ENCODE results near the gene PPARG. TPM values are rescaled to one million over a fixed set of nuclear protein-coding genes. Genes with fewer than 3 reads are reported as not detected.

Gene PPARG
- total RNA-seq, 6 donors from 2014 or later = 39.8 to 93.9 (median 52.7) TPM

DNA sequence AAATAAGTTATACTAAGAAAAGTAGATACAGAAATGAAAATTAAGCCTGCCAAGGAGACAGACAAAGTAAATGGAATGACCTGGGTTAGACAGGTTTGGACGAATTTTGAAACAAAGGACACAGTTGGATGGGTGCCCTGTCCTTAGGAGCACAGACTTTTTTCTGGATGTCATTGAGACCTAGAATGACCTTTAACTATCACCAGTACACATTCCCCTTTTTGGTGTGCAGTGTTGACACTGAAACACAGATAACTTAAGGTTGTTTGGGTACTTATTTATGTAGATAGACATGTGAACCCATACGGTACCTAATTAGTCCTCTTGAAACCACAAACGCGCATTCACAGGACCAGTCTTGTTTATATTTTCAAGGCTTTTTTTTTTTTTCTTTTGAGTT is 86.7 kb downstream of the PPARG start:
- 80% methylated on average over 4 of the region's 4 CpGs for WGBS, 2 donors
- no peak for ATAC-seq (ENCODE audit: low FRiP score in 2 of 2)
- no peak overlapping the region for H3K27ac ChIP-seq

GRCh38 chr3:12379640-12380429 is 91.0 kb downstream of the PPARG start:
- 60 to 78% methylated on average over 5 of the region's 5 CpGs for WGBS, 2 donors
- no peak for TF ChIP-seq EP300 (IDR thresholded peaks at IDR 0.05)
- TF ChIP-seq POLR2AphosphoS5 (IDR thresholded peaks at IDR 0.05) = no peak
- TF ChIP-seq, protein P1, sequence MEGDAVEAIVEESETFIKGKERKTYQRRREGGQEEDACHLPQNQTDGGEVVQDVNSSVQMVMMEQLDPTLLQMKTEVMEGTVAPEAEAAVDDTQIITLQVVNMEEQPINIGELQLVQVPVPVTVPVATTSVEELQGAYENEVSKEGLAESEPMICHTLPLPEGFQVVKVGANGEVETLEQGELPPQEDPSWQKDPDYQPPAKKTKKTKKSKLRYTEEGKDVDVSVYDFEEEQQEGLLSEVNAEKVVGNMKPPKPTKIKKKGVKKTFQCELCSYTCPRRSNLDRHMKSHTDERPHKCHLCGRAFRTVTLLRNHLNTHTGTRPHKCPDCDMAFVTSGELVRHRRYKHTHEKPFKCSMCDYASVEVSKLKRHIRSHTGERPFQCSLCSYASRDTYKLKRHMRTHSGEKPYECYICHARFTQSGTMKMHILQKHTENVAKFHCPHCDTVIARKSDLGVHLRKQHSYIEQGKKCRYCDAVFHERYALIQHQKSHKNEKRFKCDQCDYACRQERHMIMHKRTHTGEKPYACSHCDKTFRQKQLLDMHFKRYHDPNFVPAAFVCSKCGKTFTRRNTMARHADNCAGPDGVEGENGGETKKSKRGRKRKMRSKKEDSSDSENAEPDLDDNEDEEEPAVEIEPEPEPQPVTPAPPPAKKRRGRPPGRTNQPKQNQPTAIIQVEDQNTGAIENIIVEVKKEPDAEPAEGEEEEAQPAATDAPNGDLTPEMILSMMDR (IDR thresholded peaks at IDR 0.05) = no peak
- no peak for TF ChIP-seq POLR2A (IDR thresholded peaks at IDR 0.05)
- no peaks in the 10 kb centered on the region for H3K27me3 ChIP-seq
- peaks cover 0 to 8% (median 5%) of the 10 kb centered on the region in 4 donors for H3K4me1 ChIP-seq
- H3K27ac ChIP-seq = no peak overlapping the region
- no peaks in the 10 kb centered on the region for H3K36me3 ChIP-seq
- ATAC-seq (ENCODE audit: low FRiP score in 2 of 2) (no peak), DNase-seq (no peak)
- no peaks in the 10 kb centered on the region for H3K9me3 ChIP-seq
- H3K4me3 ChIP-seq = no peak overlapping the region

More for the DNA sequence above, 86.7 kb downstream of the PPARG start:
- H3K9me3 ChIP-seq = no peaks in the 10 kb centered on the region
- no peaks in the 10 kb centered on the region for H3K36me3 ChIP-seq
- no peaks in the 10 kb centered on the region for H3K27me3 ChIP-seq
- no peak for TF ChIP-seq POLR2A (IDR thresholded peaks at IDR 0.05)
- TF ChIP-seq POLR2AphosphoS5 (IDR thresholded peaks at IDR 0.05) = no peak
- no peak for TF ChIP-seq EP300 (IDR thresholded peaks at IDR 0.05)
- TF ChIP-seq, protein P1 (IDR thresholded peaks at IDR 0.05) = no peak
- no peak overlapping the region for H3K4me3 ChIP-seq
- no peak for DNase-seq
- H3K4me1 ChIP-seq = peaks cover 0 to 11% (median 5%) of the 10 kb centered on the region in 4 donors

DNA sequence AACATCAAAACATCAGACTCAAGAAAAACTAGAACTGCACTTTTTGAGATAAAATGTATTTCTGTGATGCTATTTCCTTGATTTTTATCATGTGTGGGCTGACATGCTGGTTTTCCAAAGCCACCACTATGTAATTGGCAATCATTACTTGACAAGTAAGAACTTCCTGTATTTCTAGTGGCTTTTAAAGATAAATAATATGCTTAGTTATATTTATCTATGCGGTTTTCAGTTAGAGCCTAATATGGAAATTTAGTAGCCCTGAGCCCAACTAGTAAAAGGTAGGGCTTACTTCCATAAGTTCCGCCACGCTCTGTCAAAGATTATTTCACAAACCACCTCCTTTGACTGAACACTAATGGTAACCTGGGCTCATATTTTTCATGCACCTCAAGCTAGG is 91.6 kb downstream of the PPARG start:
- H3K27ac ChIP-seq = no peak overlapping the region
- no peaks in the 10 kb centered on the region for H3K27me3 ChIP-seq
- 55 to 65% methylated on average over 3 of the region's 3 CpGs for WGBS, 2 donors
- no peaks in the 10 kb centered on the region for H3K9me3 ChIP-seq
- TF ChIP-seq, protein P1 (IDR thresholded peaks at IDR 0.05) = no peak
- TF ChIP-seq POLR2AphosphoS5 (IDR thresholded peaks at IDR 0.05) (no peak), EP300 (IDR thresholded peaks at IDR 0.05) (no peak), POLR2A (IDR thresholded peaks at IDR 0.05) (no peak)
- DNase-seq = no peak
- H3K36me3 ChIP-seq = no peaks in the 10 kb centered on the region
- ATAC-seq (ENCODE audit: low FRiP score in 2 of 2) = no peak
- H3K4me1 ChIP-seq = peaks cover 0 to 8% (median 5%) of the 10 kb centered on the region in 4 donors
- no peak overlapping the region for H3K4me3 ChIP-seq

GRCh38 chr3:12381199-12381598 is 92.3 kb downstream of the PPARG start:
- 97 to 100% methylated on average over 1 of the region's 1 CpG for WGBS, 2 donors
- TF ChIP-seq POLR2AphosphoS5 (IDR thresholded peaks at IDR 0.05) (no peak), EP300 (IDR thresholded peaks at IDR 0.05) (no peak), POLR2A (IDR thresholded peaks at IDR 0.05) (no peak)
- TF ChIP-seq, protein P1 (IDR thresholded peaks at IDR 0.05) = no peak
- Histone ChIP-seq H3K27ac (no peak overlapping the region), H3K27me3 (no peaks in the 10 kb centered on the region), H3K9me3 (no peaks in the 10 kb centered on the region), H3K36me3 (no peaks in the 10 kb centered on the region), H3K4me1 (peaks cover 0 to 8% (median 5%) of the 10 kb centered on the region in 4 donors), H3K4me3 (no peak overlapping the region)
- no peak for ATAC-seq (ENCODE audit: low FRiP score in 2 of 2)
- DNase-seq = no peak

DNA sequence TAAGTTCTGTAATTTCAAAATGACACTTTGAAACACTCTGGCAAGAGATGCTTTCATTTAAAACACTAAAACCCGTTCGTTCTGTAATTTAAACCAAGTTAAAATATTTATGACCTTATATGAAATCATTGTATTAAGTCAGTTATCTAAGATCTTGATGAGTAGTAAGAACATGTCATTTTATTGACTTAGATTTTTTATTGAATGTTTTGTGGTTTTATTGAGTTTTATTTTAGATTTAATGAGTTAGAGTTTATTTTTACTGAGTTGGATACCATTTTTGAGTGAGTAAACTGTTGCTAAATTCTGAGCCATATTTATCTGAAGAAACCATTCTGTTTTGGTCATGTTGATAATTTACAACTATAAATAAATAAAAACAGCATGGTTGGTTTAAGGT is 94.3 kb downstream of the PPARG start:
- DNase-seq = no peak
- H3K9me3 ChIP-seq = no peaks in the 10 kb centered on the region
- 93% methylated on average over 2 of the region's 2 CpGs for WGBS, 2 donors

More for the DNA sequence above, 94.3 kb downstream of the PPARG start:
- TF ChIP-seq EP300 (IDR thresholded peaks at IDR 0.05) (no peak), POLR2AphosphoS5 (IDR thresholded peaks at IDR 0.05) (no peak), POLR2A (IDR thresholded peaks at IDR 0.05) (no peak)
- TF ChIP-seq, protein P1 (IDR thresholded peaks at IDR 0.05) = no peak
- Histone ChIP-seq H3K4me3 (no peak overlapping the region), H3K36me3 (no peaks in the 10 kb centered on the region), H3K4me1 (peaks cover 0 to 8% (median 5%) of the 10 kb centered on the region in 4 donors), H3K27me3 (no peaks in the 10 kb centered on the region), H3K27ac (no peak overlapping the region)
- ATAC-seq (ENCODE audit: low FRiP score in 2 of 2) = no peak

Measured in upper lobe of left lung (tissue), 6 donors.